ENCODE data around the gene FGD6.

The FGD6 gene

DNA sequence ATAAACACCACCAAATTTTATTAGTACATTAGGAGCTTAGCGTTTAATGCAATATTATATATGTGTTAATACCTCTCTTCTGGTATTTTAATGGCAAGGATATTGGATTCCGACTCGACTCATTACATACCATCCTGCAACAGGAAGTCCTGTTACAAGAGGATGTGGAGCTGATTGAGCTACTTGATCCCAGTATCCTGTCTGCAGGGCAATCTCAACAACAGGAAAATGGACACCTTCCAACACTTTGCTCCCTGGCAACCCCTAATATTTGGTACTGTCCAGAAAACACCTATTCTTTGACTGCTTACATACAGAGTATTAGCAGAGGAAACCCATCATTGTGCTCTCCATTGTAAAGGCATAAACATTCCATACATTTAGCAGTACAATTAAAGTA is 45.5 kb upstream of the FGD6 start:
- no peak overlapping the region for H3K4me2 ChIP-seq (ENCODE audit: low read length)
- no peak overlapping the region for H2AFZ ChIP-seq (ENCODE audit: low read length)
- H3K9me3 ChIP-seq (ENCODE audit: low read length), result no peaks in the 10 kb centered on the region
- no peak overlapping the region for H3K4me3 ChIP-seq (ENCODE audit: low read depth, low read length, poor library complexity, severe bottlenecking)
- H3K9me2 ChIP-seq (ENCODE audit: low read depth, low read length), result no peaks in the 10 kb centered on the region
- TF ChIP-seq CTCF (IDR thresholded peaks at IDR 0.05; ENCODE audit: low read length), result no peak
- TF ChIP-seq EZH2 (IDR thresholded peaks at IDR 0.05; ENCODE audit: borderline replicate concordance, low read length), result no peak
- H3K4me1 ChIP-seq (ENCODE audit: insufficient read depth, low read length, severe bottlenecking), result no peaks in the 10 kb centered on the region
- H4K20me1 ChIP-seq (ENCODE audit: insufficient read depth, low read length), result no peaks in the 10 kb centered on the region
- no peak overlapping the region for H3K9ac ChIP-seq (ENCODE audit: low read length)
- no peaks in the 10 kb centered on the region for H3F3A ChIP-seq (ENCODE audit: insufficient read depth, low read length)
- no peaks in the 10 kb centered on the region for H3K27me3 ChIP-seq (ENCODE audit: insufficient read depth, low read length)
- no peak overlapping the region for H3K27ac ChIP-seq (ENCODE audit: low read depth, low read length, poor library complexity, severe bottlenecking)
- H3K36me3 ChIP-seq (ENCODE audit: insufficient read depth, low read length), result peaks cover 75% of the 10 kb centered on the region
- no peaks in the 10 kb centered on the region for H3K79me2 ChIP-seq (ENCODE audit: insufficient read depth, low read length)

GRCh38 chr12:95261109-95261508 is 43.8 kb upstream of the FGD6 start:
- no peaks in the 10 kb centered on the region for H3K79me2 ChIP-seq (ENCODE audit: insufficient read depth, low read length)
- no peaks in the 10 kb centered on the region for H4K20me1 ChIP-seq (ENCODE audit: insufficient read depth, low read length)
- no peaks in the 10 kb centered on the region for H3K9me3 ChIP-seq (ENCODE audit: low read length)
- no peaks in the 10 kb centered on the region for H3F3A ChIP-seq (ENCODE audit: insufficient read depth, low read length)
- H3K9ac ChIP-seq (ENCODE audit: low read length), result no peak overlapping the region
- no peak for TF ChIP-seq CTCF (IDR thresholded peaks at IDR 0.05; ENCODE audit: low read length)
- TF ChIP-seq EZH2 (IDR thresholded peaks at IDR 0.05; ENCODE audit: borderline replicate concordance, low read length), result no peak
- no peak overlapping the region for H3K27ac ChIP-seq (ENCODE audit: low read depth, low read length, poor library complexity, severe bottlenecking)
- H3K27me3 ChIP-seq (ENCODE audit: insufficient read depth, low read length), result no peaks in the 10 kb centered on the region
- H3K4me2 ChIP-seq (ENCODE audit: low read length), result no peak overlapping the region
- no peak overlapping the region for H2AFZ ChIP-seq (ENCODE audit: low read length)
- peaks cover 75% of the 10 kb centered on the region for H3K36me3 ChIP-seq (ENCODE audit: insufficient read depth, low read length)
- H3K4me1 ChIP-seq (ENCODE audit: insufficient read depth, low read length, severe bottlenecking), result no peaks in the 10 kb centered on the region
- H3K9me2 ChIP-seq (ENCODE audit: low read depth, low read length), result no peaks in the 10 kb centered on the region
- H3K4me3 ChIP-seq (ENCODE audit: low read depth, low read length, poor library complexity, severe bottlenecking), result no peak overlapping the region

DNA sequence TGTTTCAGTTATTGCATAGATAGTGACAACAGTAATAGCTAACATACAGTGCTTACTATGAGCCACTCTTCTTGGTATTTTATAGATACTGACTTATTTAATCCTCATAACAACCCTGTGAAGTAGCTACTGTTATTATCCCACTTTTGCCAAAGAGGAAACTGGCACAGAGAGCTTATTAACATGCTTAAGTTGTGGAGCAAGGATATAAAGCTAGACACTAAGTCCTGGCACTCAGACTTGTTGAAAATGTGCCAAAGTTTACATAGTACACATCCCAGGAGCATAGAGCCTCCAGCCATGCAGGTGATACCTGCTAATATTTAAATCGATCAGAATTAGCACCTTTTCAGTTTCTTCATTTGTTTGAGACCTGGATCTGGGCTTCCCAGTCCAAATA is 42.1 kb upstream of the FGD6 start:
- Histone ChIP-seq H3K4me2 (ENCODE audit: low read length) (no peak overlapping the region), H3K27ac (ENCODE audit: low read depth, low read length, poor library complexity, severe bottlenecking) (no peak overlapping the region), H3K79me2 (ENCODE audit: insufficient read depth, low read length) (no peaks in the 10 kb centered on the region), H3K9me3 (ENCODE audit: low read length) (no peaks in the 10 kb centered on the region), H3K9me2 (ENCODE audit: low read depth, low read length) (no peaks in the 10 kb centered on the region), H3K27me3 (ENCODE audit: insufficient read depth, low read length) (no peaks in the 10 kb centered on the region), H3K9ac (ENCODE audit: low read length) (no peak overlapping the region), H3K36me3 (ENCODE audit: insufficient read depth, low read length) (peaks cover 79% of the 10 kb centered on the region), H3K4me3 (ENCODE audit: low read depth, low read length, poor library complexity, severe bottlenecking) (no peak overlapping the region), H2AFZ (ENCODE audit: low read length) (no peak overlapping the region), H3K4me1 (ENCODE audit: insufficient read depth, low read length, severe bottlenecking) (no peaks in the 10 kb centered on the region), H3F3A (ENCODE audit: insufficient read depth, low read length) (no peaks in the 10 kb centered on the region), H4K20me1 (ENCODE audit: insufficient read depth, low read length) (no peaks in the 10 kb centered on the region)
- TF ChIP-seq EZH2 (IDR thresholded peaks at IDR 0.05; ENCODE audit: borderline replicate concordance, low read length) (no peak), CTCF (IDR thresholded peaks at IDR 0.05; ENCODE audit: low read length) (no peak)
